ENCODE data around the gene DHRS1. TPM values are rescaled to one million over a fixed set of nuclear protein-coding genes. Genes with fewer than 3 reads are reported as not detected.

The DHRS1 gene
- total RNA-seq, 1 experiment from 2014 or later = 41.4 TPM

- no peaks in the 10 kb centered on the region for H3K9me2 ChIP-seq (ENCODE audit: insufficient read depth)
- no peaks in the 10 kb centered on the region for H4K20me1 ChIP-seq (ENCODE audit: insufficient read depth)
- no peaks in the 10 kb centered on the region for H3K9me3 ChIP-seq (ENCODE audit: insufficient read depth, low read depth)
- TF ChIP-seq CTCF (conservative IDR thresholded peaks at IDR 0.05) = no peak
- no peak for TF ChIP-seq EZH2 (IDR thresholded peaks at IDR 0.05; ENCODE audit: low read depth)
- H3K4me1 ChIP-seq (replicated peaks; ENCODE audit: insufficient read depth) = no peaks in the 10 kb centered on the region
- H3K27me3 ChIP-seq (ENCODE audit: insufficient read depth, low read depth) = no peaks in the 10 kb centered on the region
- H3K4me2 ChIP-seq = no peak overlapping the region
- H3K4me3 ChIP-seq = no peak overlapping the region
- BruUV-seq (replicated peaks) = no TSS peak
- intact Hi-C loops (cut with micrococcal nuclease; ENCODE audit: unreplicated experiment) = no loop called here
- no peak overlapping the region for H2AFZ ChIP-seq
- DNase-seq = no peak
- no peaks in the 10 kb centered on the region for H3K79me2 ChIP-seq (ENCODE audit: low read depth)
- CTCF ChIA-PET = interaction anchor here (0.6 kb wide), 1 partner anchor 86 kb away, joined by 6 read pairs; no protein-coding TSS in a partner anchor
- no peaks in the 10 kb centered on the region for H3K36me3 ChIP-seq (ENCODE audit: low read depth)
- POLR2A ChIA-PET (ENCODE audit: unreplicated experiment) = interaction anchor here (0.7 kb wide), 1 partner anchor 25 kb away, joined by 4 read pairs; no protein-coding TSS in a partner anchor
- no peak overlapping the region for H3K27ac ChIP-seq
- no peaks in the 10 kb centered on the region for H3F3A ChIP-seq (ENCODE audit: insufficient read depth, low read depth)
Observed at GRCh38 chr14:24327303-24327702, 27.7 kb upstream of the DHRS1 start.

- H3K36me3 ChIP-seq (ENCODE audit: low read depth) = no peaks in the 10 kb centered on the region
- H2AFZ ChIP-seq = no peak overlapping the region
- ChIA-PET CTCF (no interaction called here), POLR2A (ENCODE audit: unreplicated experiment) (no interaction called here)
- H3K4me2 ChIP-seq = no peak overlapping the region
- no peaks in the 10 kb centered on the region for H3K27me3 ChIP-seq (ENCODE audit: insufficient read depth, low read depth)
- no peaks in the 10 kb centered on the region for H3F3A ChIP-seq (ENCODE audit: insufficient read depth, low read depth)
- no peak overlapping the region for H3K4me3 ChIP-seq
- TF ChIP-seq EZH2 (IDR thresholded peaks at IDR 0.05; ENCODE audit: low read depth) = no peak
- no peak for TF ChIP-seq CTCF (conservative IDR thresholded peaks at IDR 0.05)
- H3K9me3 ChIP-seq (ENCODE audit: insufficient read depth, low read depth) = no peaks in the 10 kb centered on the region
- no peaks in the 10 kb centered on the region for H4K20me1 ChIP-seq (ENCODE audit: insufficient read depth)
- H3K4me1 ChIP-seq (replicated peaks; ENCODE audit: insufficient read depth) = no peaks in the 10 kb centered on the region
- DNase-seq = no peak
- H3K27ac ChIP-seq = no peak overlapping the region
- no peaks in the 10 kb centered on the region for H3K9me2 ChIP-seq (ENCODE audit: insufficient read depth)
- intact Hi-C loops (cut with micrococcal nuclease; ENCODE audit: unreplicated experiment) = no loop called here
- BruUV-seq (replicated peaks) = no TSS peak
- H3K79me2 ChIP-seq (ENCODE audit: low read depth) = no peaks in the 10 kb centered on the region
Observed at GRCh38 chr14:24325963-24326362, 26.4 kb upstream of the DHRS1 start.

GRCh38 chr14:24325041-24325530, 25.5 kb upstream of the DHRS1 start:
- no peak for DNase-seq
- no peaks in the 10 kb centered on the region for H3K36me3 ChIP-seq (ENCODE audit: low read depth)
- ChIA-PET POLR2A (ENCODE audit: unreplicated experiment) (no interaction called here), CTCF (no interaction called here)
- H2AFZ ChIP-seq = no peak overlapping the region
- intact Hi-C loops (cut with micrococcal nuclease; ENCODE audit: unreplicated experiment) = no loop called here
- H3K4me1 ChIP-seq (replicated peaks; ENCODE audit: insufficient read depth) = no peaks in the 10 kb centered on the region
- H3K79me2 ChIP-seq (ENCODE audit: low read depth) = no peaks in the 10 kb centered on the region
- H4K20me1 ChIP-seq (ENCODE audit: insufficient read depth) = no peaks in the 10 kb centered on the region
- no peaks in the 10 kb centered on the region for H3K9me3 ChIP-seq (ENCODE audit: insufficient read depth, low read depth)
- TF ChIP-seq CTCF (conservative IDR thresholded peaks at IDR 0.05) (no peak), EZH2 (IDR thresholded peaks at IDR 0.05; ENCODE audit: low read depth) (no peak)
- H3K4me3 ChIP-seq = no peak overlapping the region
- no TSS peak for BruUV-seq (replicated peaks)
- H3F3A ChIP-seq (ENCODE audit: insufficient read depth, low read depth) = no peaks in the 10 kb centered on the region
- no peaks in the 10 kb centered on the region for H3K27me3 ChIP-seq (ENCODE audit: insufficient read depth, low read depth)
- H3K9me2 ChIP-seq (ENCODE audit: insufficient read depth) = no peaks in the 10 kb centered on the region
- no peak overlapping the region for H3K4me2 ChIP-seq
- H3K27ac ChIP-seq = no peak overlapping the region

Measured in PC-9 (cell line).